Upper lobe of left lung (tissue), 4 donors: ENCODE results near the gene C1QTNF5.

Source experiments
- EP300 ChIP-seq, 4 donors: sonication (generic); formaldehyde crosslinking; IDR thresholded peaks; one replicate each; pipeline ENCODE4 v1.5.1; 2017; ENCODE audit warnings: antibody characterized with exemption in 4 of 4, control low read depth in 2 of 4
- POLR2A ChIP-seq, 4 donors: fragments of 450-650 bp; IDR thresholded peaks; one replicate each; pipeline ENCODE4 v1.5.1; 2016 to 2017; ENCODE audit warnings: antibody characterized with exemption in 4 of 4, mild to moderate bottlenecking in 2 of 4
- TF ChIP-seq, protein P1 (sequence below), 6 experiments: fragments of 450-650 bp in 4 of 6; fragments of 200-600 bp in 2 of 6; sonication (generic) in 2 of 6; IDR thresholded peaks; one replicate each; pipeline ENCODE4 v1.5.1; 2016 to 2019; ENCODE audit warnings: antibody characterized with exemption in 6 of 6

DNA sequence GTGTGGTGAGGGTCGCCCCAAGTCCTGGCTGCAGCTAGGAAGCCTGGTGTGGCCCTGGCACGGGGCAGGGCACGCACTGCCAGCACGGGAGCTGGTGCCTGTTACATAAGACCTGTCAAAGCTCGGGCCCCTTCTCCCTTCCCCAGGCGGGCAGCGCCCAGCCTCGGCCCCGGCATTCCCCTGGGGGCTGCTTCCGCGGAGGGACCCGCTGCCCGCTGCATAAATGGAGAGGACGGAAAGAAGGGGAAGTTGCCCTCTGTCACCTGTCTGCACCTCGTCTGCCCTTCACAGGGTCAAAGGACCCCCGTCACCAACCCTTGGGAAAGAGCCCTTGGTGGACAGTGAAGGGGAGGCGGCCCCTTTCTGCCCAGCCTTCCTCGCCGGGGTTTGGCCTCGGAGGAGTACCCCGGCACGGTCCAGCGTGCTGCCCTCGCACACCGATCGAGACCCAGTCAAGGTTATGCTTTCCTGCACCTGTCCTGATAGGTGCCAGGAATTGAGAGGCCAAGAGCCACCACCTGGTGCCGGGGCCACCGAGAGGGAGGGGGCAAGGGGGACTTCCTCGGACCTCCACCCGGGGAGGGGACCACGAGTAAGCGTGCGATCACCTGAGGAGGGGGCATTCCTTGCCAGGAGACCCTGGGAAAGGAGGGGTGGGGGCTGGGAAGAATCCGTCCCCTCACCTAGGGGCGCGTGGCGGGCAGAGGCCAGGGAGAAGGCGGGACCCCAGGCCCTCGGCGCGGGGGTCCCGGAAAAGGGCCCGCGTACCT lies 22.6 kb upstream of the C1QTNF5 start:
- TF ChIP-seq POLR2A (IDR thresholded peaks at IDR 0.05) (no peak), EP300 (IDR thresholded peaks at IDR 0.05) (no peak)
- TF ChIP-seq, protein P1, sequence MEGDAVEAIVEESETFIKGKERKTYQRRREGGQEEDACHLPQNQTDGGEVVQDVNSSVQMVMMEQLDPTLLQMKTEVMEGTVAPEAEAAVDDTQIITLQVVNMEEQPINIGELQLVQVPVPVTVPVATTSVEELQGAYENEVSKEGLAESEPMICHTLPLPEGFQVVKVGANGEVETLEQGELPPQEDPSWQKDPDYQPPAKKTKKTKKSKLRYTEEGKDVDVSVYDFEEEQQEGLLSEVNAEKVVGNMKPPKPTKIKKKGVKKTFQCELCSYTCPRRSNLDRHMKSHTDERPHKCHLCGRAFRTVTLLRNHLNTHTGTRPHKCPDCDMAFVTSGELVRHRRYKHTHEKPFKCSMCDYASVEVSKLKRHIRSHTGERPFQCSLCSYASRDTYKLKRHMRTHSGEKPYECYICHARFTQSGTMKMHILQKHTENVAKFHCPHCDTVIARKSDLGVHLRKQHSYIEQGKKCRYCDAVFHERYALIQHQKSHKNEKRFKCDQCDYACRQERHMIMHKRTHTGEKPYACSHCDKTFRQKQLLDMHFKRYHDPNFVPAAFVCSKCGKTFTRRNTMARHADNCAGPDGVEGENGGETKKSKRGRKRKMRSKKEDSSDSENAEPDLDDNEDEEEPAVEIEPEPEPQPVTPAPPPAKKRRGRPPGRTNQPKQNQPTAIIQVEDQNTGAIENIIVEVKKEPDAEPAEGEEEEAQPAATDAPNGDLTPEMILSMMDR (IDR thresholded peaks at IDR 0.05) = no peak
